HG03108 (cell line): Measurements from ENCODE around the gene KRT85.

ENCODE experiments used
- ATAC-seq: cut with Tn5 transposase; IDR thresholded peaks from one replicate; pipeline ENCODE4 v1.9.1; 2021; ENCODE audit warnings: moderate library complexity; ENCODE audit not compliant: unreplicated experiment

Gene KRT85

DNA sequence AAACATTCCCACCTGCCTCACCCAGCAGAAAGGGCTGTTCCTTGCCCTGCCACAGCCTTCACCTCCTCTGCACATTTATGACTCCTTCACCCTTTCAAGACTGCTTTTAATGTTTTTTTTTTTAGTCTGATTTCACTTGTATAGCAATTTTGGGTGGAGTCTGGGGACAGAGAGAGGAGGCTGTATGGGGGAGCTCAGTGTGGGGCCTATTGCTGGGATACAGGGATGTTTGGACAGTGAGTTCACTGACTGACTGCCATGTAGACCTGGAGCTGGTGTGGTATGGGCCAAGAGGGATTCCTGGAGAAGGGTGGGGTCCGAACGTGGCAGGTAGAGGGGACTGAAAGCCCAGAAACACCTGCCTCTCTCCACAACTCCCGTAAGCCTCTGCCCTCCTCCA, 1.9 kb upstream of the KRT85 start:
- ATAC-seq: no peak

DNA sequence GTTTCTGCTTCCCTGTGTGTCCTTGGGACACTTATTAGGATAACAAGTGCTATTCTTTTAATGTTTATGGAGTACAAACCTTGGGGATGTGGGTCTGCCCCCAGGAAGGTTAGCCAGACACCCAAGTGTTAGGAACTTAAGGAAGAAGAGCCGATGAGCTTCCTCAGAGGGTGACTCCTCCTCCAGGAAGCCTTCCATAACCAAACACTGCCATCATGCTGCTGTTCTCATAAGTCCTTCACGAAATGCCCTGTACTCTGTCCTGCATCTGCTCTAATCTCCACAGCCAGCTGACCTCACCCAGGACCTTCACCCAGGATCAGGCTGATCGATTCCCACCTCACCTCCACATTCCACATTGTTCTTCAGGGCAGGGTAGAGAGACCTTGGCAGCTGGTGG, 1.2 kb upstream of the KRT85 start:
- ATAC-seq: no peak

DNA sequence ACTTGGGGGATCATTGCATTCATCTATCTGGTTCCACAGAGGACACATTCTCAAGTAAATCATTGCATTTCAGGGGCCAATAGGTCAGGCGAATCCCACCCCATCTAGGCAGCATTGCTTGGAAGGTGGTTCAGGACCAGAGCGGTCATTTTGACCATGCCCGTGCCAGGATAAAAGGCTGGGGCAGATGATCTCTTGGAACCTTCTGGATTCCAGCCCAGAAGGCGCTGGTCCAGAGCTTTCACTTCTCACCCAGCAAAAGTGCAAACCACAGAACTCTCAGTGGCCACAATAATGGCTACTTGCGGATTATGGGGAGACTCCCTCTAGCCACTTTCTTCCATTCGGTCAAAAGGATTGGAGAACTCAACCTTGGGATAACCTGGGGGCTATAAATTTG, 595 bp upstream of the KRT85 start:
- ATAC-seq: no peak

DNA sequence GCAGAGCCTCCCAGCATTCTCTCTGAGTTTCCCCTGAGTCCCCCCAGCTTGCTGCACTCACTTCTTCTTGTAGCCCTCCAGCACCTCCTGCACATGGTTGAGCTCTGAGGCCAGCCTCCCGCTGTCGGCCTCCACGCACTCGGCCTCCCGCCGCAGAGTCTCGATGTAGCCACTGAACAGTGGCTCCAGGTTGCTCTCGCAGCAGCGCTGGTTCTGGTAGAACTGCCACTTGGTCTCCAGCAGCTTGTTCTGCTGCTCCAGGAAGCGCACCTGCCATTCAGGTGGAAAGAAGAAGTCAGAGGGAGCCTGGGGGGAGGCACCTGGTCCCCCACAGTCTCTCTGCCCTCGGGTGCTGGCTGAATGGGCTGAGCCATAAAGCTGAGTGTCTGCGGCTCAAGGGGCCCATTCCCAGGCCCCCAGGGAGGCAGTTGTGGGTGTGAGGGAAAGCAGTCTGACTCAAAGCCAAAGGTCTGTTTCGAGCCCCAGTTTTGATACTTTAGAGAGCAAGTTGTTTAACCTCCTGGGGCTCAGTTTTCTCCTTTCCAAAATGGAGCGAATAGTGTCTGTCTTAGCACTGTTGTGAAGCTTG, 2.3 kb downstream of the KRT85 start:
- no peak for ATAC-seq

DNA sequence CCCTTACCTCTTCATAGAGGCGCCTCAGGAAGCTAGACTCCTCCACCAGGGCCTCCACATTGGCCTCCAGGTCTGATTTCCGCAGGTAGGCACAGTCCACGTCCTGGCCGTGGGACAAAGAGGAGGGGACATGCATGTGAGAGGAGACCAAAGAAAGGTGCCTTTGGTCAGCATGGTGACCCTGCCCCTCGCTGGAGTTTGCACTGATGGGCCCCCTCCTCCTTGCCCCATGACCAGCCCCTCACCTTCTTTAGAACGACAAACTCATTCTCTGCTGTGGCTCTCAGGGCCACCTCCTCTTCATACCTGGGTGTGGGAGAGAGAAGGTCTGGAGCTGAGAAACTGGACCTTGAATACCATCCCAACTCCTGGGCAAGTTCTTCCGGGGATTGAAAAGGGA, 3.2 kb downstream of the KRT85 start:
- ATAC-seq: no peak

DNA sequence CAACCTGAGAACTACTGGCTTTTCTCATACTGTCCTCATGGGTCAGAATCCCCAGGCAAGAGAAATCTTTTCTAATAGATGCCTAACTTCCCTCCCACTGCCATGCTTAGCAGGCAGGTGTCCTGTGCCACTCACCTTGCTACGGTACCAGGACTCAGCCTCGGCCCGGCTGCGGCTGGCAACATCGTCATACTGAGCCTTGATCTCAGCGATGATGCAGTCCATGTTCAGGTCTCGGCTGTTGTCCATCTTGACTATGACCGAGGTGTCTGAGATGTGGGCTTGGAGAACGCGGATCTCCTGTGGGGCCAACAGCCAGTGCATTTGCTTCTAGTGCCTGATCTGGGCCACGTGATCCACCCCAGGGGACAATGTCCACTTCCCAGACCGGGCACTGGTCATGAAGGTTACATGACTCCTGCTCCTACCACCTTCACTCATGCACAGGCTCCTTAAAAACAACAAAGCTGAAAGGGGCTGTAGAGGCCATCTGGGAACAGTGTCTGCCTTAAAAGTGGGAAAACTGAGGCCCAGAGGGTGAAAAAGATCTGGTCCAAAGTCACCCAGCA, 4.1 kb downstream of the KRT85 start:
- ATAC-seq: no peak

DNA sequence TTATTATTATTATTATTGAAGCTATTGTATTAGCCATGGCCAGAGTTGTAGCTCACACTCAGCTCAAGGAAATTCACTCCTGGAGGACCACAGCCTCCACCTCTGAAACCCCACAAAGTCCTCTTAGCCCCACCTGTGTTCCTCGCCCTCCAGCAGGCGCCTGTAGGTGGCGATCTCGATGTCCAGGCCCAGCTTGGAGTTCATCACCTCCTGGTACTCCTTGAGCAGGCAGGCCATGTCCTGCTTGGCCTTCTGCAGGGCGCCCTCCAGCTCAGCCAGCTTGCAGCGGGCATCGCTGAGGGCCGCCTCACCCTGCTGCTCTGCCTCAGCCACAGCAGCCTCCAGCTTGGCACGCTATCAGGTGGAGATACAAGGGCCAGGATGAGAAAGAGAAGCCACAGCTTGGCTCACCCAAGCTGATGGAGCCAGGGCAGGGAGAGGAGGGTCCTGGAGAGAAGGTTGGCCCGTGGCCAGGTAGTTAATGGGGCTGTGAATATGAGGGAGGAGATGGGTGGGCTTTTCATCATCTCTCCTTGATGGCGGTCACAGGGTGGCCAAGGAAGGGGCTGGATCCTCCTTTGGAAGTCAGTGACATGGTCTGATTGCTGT, 5.1 kb downstream of the KRT85 start:
- ATAC-seq: no peak

DNA sequence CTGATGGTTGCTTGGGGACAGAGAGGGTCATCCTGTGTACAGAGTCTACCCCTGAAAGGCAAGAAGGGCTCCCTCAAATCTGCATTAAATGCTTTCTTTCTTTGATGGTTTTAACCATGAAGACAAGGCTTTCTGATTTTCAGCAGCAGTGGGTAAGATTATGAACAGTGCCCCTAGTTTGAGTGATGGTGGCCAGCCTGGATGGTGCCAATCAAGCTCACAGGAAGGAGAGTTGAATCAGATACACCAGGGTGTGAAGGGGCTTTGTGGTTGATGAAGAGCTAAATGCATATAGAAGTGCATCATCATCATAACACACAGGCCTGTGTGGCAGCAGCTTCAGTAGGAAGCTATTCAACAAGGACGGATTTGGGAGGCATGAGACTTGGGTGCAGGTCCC, 5.7 kb downstream of the KRT85 start:
- no peak for ATAC-seq

DNA sequence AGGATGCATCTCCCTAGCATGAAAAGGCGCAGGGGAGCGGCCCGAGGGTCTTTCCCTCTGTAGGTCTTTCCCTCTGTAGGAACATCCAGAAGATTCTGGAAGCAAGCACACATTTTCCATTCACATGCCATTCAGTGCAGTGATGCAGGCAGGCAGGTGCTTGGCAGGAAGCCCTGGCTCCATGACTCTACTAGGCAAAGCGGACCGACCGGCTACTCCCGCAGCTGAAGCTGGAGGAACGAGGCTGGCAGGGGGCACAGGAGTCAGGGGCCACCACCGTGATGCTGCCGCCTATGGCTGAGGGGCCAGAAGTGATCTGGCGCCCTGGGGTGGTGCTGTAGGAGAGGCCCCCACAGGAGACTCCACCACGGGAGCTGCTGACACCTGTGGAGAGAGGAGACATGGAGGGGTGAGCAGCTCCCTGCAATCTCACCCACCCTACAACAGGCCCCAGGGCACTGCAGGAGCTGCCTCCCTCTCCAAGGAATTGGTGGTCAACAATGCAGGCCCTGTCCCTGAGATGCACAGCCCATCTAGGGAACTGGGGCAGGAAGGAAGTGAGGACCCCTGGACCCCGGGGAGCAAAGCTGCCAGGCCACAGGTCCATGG, 6.5 kb downstream of the KRT85 start:
- no peak for ATAC-seq

DNA sequence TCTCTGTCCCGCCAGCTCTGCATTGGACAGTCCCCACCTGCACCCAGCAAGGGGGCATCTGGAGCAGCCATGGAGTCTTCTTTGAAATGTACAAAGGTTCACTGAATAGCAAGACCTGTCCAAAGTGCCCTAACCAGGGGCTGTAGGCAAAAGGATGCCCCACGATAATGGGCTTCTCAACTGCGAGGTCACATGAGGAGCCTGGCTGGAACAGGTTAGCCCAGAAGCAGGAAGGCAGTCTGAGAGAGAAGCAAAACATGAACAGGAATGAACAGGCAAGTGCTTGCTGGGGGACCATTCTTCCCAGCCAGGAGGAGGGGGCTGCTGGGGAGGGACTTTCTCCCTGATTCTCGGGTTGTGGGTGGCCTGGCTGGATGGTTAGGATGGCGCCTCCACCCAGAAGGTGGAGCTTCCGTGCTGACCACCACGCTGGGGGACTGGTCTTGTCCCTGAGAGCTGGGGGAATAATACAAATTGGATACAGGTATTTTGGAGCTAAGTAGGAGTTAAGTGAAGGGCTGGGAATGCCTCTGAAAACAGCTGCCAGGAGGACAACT, 7.1 kb downstream of the KRT85 start:
- ATAC-seq: no peak

DNA sequence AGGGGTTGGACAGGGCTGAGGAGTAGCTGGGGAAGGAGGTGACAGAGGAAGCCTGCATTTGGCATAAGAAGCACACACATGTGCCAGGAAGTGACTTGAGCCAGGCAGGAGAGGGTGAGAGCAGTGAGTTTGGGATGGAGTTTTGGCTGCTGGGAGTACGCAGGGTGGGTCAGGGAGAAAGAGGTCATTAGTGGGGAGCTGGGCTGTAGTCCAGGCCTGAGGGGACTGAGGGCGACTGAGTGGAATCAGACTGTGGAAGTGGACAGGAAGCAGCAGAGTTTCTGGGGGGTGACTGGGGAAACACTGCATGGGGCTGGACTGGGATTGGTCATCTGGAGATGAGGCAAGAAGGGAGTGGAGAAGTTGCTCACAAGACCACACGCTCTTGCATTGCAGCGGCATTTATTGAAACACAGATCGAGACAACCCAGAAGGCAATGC, 7.6 kb downstream of the KRT85 start:
- no peak for ATAC-seq

DNA sequence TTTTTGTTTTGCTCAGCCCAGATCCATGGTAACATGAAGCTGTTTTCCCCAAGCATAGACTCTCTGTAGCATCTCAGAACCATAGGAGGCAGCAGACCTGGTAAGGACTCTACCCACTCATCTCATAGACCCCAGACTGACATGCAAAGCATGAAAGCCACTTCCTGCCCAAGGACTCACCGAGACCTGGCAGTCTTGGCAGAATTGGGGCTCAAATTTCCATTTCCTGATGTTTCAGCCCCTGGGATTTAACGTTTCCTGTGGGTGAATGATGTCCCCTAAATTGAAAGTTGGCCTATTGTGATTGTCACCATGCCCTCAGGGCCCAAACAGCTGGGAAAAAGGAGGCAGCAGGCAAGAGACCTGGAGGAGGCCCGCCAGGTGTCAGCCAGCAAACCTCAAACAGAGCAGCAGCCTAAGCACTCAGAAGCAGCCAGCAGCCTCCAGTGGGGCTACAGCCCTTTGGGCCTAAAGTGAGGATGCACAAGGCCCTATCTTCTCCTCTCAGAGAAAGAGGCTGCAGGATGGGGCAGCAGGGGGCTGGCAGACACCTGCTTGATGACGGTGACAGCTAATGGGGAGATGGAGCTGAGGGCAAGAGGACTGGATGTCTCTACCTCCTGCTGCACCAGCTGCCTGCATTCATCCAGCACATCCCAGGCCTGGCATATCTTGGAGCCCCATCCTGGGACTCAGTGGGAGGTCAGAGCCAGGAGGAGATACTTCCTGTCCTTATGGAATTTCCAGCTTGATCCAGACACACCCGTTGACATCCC, 8.5 kb downstream of the KRT85 start:
- ATAC-seq: peak; percentile 87

DNA sequence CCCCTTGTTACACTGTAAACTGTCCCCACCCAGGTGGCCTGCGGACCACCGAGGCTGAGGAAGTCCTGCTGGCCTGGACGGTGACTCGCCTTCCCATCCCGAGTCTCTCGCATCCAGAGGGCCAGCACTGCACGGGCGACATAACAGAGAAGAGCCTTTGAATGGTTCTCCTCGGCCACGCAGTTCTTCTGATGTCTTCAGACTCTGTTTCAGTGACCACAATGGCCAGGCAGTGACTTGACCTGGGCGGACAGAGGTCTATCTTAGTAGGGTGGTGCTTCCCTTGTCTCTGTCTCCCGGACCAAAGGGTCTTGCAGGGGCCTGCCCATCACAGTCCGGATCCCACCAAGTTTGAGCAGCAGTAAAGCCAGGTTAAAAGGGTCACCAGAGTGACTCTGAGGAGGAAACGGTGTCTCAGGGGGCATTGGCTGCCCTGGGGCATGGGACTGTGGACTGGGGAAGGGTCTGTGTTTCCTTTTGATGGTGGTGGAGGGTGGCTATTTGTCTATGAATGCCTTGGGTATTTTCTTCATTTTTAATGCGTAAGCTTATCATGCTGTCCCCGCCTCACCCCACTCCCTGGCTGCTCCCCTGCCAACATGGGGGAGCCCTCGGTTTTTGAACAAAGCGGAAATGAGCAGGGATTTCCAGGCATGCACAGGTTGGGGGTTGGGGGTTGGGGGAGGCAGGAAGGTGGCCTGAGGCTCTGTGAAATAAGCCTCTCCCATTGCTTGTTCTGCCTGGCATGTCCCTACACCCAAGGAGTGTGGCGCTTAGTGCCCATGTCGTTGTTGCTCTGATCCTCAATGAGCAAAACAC, 10.3 kb downstream of the KRT85 start:
- ATAC-seq: no peak

DNA sequence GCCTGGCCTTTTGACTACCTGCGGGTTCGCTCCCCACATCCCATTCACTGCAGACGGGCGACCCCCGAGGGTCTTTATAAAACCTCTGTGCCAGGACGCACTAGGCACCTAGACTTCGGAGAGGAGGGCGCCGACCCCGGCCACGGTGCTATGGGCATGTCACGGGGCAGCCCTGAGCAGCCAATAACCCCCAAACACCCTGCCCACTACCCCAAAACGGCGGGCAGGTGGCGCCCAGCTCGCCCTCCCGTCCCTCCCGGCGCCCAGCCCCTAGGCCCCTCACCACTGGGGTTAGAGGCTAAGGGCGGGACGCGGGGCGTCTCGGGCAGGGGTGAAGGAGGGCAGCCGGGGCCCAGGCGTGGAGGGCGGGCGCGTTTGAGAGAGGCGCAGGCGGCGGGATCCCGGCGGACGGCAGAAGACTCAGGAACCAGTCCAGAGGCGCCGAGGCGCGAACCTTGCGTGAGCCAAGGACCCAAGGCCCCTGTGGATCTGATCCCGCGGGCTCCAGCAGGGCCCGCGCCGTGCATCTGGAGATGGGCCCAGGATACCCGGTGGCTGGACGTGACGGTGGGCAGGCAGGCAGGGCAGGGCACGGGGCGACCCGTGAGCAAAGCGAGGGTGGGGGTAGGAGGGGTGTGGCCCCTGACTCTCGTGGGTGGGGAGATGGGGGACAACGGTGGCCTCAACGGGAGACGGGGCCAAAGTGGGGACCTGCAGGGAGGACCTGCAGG, 11.1 kb downstream of the KRT85 start:
- no peak for ATAC-seq

DNA sequence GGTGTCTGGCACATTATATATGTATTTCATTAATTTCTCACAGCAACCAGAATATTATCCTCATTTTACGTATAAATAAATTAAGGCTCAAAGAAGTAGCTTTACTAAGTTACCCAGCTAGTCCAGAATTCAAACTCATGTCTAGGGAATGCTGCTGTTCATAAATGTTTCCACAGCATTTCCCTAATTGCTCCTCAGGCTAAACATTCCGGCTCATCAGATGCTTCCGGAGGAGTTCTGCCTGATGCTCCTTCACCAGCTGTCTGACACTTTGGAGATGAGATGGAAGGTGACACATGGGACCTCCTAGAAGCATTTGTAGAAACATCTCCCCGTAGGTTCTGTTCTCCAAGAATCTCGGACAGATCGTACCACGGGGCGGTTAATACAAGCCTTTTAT, 12.1 kb downstream of the KRT85 start:
- no peak for ATAC-seq

DNA sequence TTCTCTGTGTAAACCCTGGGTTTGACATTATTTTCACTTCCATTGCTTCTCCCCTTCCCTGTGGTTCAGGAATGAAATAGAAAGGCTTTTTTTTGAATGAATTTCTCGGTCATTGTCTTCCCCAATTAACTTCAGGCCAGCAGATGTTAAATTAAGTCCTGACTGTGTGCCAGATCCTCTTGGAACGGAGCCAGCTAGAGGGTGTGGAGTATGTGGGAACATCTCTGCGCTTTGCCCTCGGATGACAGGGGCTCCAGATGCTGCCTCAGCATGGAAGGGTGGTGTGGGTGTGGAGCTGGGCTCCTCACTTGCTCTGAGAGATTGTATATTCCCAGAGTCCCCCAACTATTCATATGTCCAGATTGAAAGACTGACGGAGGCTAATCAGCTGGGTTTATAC, 13.1 kb downstream of the KRT85 start:
- no peak for ATAC-seq

DNA sequence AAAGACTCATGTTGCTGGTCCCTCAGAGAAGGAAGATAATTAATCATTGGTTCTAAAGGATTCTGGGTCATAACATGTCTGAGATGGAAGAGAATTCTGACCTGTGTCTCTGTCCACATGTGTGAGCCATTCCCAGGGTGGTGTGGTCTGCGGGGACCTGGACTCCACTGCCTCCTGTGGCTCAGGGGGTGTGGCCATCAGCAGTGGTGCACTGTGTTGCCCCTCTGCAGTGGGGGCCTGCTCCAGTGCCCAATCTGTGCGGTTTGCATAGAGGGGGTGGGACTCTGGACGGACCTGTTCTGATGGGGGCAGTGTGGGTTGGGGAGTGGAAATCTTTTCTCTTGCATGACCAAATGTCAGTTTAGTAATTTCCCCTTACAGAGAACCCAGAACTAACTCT, 13.5 kb downstream of the KRT85 start:
- ATAC-seq: no peak

DNA sequence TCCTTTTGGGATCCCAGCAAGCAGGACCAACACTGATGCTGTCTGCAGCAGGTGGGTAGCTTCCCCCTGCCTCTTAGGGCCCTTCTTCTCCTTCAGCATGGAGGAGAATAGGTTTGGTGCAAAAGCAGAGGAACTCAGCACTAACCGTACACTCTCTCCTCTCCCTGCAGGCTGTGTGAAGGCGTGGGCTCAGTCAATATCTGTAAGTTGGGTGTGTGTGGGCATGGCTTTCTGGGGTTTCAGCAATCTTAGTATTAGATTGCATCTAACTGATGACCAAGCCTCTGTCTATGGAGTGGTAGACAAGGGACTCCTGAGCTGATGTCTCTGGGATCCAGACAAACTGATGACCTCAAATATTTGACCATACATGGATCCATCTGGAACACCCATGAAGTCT, 14.3 kb downstream of the KRT85 start:
- ATAC-seq: no peak

DNA sequence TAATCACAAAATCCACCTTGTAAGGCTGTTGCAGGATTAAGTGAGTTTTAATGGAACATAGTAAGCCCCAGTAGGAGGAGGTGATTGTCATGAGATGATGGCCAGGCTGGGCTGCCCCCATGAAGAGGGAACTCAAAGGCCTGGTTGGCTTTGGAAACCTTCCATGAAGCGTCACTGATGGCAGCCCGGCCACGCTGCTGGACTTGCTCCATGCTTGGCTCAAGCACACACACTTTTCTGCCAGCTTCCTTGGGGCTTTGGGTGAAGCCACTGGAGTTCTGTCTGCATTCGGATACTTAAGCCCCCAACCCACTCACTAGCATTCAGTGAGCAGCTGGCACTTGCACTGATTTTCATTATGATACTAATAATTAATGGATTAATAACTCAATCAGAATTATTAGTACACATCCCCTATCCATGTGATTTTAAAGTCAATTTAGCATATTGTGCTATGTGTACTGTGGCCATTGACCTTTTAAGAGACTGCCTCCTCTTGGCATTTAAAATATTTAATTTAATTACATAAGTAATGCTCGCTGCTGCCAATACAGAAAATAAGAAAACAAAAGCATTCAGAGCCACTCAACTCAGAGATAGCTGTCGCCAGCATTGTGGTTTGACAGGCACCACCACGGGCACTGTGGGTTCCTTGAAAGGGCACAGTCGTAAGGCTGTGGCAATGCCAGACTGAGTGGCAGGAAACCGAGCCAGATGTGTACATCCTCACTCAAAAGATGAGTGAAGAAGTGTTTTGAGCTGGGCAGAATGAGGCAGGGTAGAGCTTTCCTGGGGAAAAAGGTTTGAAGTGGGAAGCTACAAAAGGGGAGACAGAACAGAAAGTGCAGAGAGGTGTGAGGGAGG, 15.9 kb downstream of the KRT85 start:
- no peak for ATAC-seq
